Measurements from ENCODE around the gene RGS9. TPM values are rescaled to one million over a fixed set of nuclear protein-coding genes. Genes with fewer than 3 reads are reported as not detected.

Gene RGS9
- total and polyA plus RNA-seq, 4 donors = 1.0 to 4.0 (median 2.1) TPM

DNA sequence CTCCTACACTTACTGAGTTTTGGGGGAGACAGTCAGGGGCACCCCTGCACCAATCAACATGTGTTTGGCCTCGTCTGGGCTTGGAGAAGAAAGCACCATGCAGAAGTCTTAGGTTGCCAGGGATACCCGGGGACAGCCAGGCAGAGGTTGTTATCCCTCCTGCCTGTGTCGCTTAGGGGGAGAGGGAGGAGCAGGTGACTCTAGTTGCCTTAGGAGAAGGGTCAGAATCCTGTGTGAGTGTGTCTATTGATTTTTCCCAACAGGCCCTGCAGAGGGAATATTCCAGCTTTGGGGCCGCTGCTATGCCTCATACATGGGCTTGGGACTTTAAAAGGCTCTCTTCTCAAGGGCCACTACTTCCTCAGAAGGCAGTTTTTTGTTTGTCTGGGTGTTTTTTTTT is 89.1 kb downstream of the RGS9 start:
- WGBS = 41% methylated on average over 4 of the region's 4 CpGs

DNA sequence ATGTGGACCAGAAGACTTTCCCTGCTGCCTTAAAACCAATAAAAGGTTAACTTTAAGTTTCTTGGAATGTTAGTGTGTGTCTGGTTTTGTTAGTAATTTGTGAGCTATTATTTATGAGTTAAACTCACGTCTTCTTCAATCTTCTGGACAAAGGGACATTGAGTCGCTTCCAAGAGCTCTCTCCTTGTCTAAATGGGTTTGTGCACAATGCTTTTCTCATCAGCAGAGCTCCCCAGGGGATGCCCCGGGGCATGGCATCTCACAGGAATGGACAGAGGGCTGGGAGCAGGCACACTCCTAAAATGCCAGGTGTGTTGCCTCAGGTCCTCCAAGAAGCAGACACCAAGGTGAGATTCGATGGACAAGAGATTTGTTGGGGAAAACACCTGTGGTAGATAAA is 90.5 kb downstream of the RGS9 start:
- Histone ChIP-seq H3K4me1 (ENCODE audit: control insufficient read depth in 4 of 4, insufficient read depth in 4 of 4, low read length in 3 of 4) (no peaks in the 10 kb centered on the region), H3K27ac (ENCODE audit: low read depth in 1 of 2, low read length in 2 of 2) (no peak overlapping the region), H3K4me3 (ENCODE audit: low read depth in 1 of 3, low read length in 3 of 3) (no peak overlapping the region), H3K36me3 (ENCODE audit: control insufficient read depth in 4 of 4, insufficient read depth in 3 of 4, low read depth in 1 of 4, low read length in 3 of 4) (no peaks in the 10 kb centered on the region), H3K9me3 (ENCODE audit: control insufficient read depth in 4 of 4, low read length in 3 of 4) (no peaks in the 10 kb centered on the region), H3K9ac (ENCODE audit: low read depth in 1 of 2, low read length in 2 of 2) (no peak overlapping the region), H3K27me3 (ENCODE audit: control insufficient read depth in 4 of 4, insufficient read depth in 4 of 4, low read length in 3 of 4) (no peaks in the 10 kb centered on the region)
- 82% methylated on average over 4 of the region's 4 CpGs for WGBS
- no peak for DNase-seq (ENCODE audit: low spot score)
- TF ChIP-seq, protein P1, sequence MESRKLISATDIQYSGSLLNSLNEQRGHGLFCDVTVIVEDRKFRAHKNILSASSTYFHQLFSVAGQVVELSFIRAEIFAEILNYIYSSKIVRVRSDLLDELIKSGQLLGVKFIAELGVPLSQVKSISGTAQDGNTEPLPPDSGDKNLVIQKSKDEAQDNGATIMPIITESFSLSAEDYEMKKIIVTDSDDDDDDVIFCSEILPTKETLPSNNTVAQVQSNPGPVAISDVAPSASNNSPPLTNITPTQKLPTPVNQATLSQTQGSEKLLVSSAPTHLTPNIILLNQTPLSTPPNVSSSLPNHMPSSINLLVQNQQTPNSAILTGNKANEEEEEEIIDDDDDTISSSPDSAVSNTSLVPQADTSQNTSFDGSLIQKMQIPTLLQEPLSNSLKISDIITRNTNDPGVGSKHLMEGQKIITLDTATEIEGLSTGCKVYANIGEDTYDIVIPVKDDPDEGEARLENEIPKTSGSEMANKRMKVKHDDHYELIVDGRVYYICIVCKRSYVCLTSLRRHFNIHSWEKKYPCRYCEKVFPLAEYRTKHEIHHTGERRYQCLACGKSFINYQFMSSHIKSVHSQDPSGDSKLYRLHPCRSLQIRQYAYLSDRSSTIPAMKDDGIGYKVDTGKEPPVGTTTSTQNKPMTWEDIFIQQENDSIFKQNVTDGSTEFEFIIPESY (IDR thresholded peaks at IDR 0.05) = no peak
- TF ChIP-seq, protein P2, sequence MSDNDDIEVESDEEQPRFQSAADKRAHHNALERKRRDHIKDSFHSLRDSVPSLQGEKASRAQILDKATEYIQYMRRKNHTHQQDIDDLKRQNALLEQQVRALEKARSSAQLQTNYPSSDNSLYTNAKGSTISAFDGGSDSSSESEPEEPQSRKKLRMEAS (IDR thresholded peaks at IDR 0.05) = no peak
- TF ChIP-seq NR2F2 (IDR thresholded peaks at IDR 0.05) (no peak), RAD21 (IDR thresholded peaks at IDR 0.05) (no peak), HNF4A (conservative IDR thresholded peaks at IDR 0.05) (no peak), FOXA1 (IDR thresholded peaks at IDR 0.05) (no peak), FOXA2 (IDR thresholded peaks at IDR 0.05) (no peak), RXRA (IDR thresholded peaks at IDR 0.05) (no peak)
- TF ChIP-seq, protein P3, sequence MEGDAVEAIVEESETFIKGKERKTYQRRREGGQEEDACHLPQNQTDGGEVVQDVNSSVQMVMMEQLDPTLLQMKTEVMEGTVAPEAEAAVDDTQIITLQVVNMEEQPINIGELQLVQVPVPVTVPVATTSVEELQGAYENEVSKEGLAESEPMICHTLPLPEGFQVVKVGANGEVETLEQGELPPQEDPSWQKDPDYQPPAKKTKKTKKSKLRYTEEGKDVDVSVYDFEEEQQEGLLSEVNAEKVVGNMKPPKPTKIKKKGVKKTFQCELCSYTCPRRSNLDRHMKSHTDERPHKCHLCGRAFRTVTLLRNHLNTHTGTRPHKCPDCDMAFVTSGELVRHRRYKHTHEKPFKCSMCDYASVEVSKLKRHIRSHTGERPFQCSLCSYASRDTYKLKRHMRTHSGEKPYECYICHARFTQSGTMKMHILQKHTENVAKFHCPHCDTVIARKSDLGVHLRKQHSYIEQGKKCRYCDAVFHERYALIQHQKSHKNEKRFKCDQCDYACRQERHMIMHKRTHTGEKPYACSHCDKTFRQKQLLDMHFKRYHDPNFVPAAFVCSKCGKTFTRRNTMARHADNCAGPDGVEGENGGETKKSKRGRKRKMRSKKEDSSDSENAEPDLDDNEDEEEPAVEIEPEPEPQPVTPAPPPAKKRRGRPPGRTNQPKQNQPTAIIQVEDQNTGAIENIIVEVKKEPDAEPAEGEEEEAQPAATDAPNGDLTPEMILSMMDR (IDR thresholded peaks at IDR 0.05; ENCODE audit: low read depth, low read length, missing input control) = no peak

More for the DNA sequence above, 89.1 kb downstream of the RGS9 start:
- TF ChIP-seq GABPA (IDR thresholded peaks at IDR 0.05 in 1 of 2, conservative IDR thresholded peaks at IDR 0.05 in 1 of 2) = no peak
- no peak for TF ChIP-seq JUND (IDR thresholded peaks at IDR 0.05)
- TF ChIP-seq, protein P3 (IDR thresholded peaks at IDR 0.05; ENCODE audit: low read depth, low read length, missing input control) = no peak
- no peak for TF ChIP-seq TAF1 (conservative IDR thresholded peaks at IDR 0.05)
- TF ChIP-seq, protein P4, sequence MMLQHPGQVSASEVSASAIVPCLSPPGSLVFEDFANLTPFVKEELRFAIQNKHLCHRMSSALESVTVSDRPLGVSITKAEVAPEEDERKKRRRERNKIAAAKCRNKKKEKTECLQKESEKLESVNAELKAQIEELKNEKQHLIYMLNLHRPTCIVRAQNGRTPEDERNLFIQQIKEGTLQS (IDR thresholded peaks at IDR 0.05) = no peak
- no peak for TF ChIP-seq FOXA1 (IDR thresholded peaks at IDR 0.05)
- TF ChIP-seq RAD21 (IDR thresholded peaks at IDR 0.05) = no peak
- TF ChIP-seq EGR1 (IDR thresholded peaks at IDR 0.05; ENCODE audit: low read depth in 2 of 2) = no peak
- TF ChIP-seq, protein P1 (IDR thresholded peaks at IDR 0.05) = no peak
- no peak for TF ChIP-seq SP1 (IDR thresholded peaks at IDR 0.05)
- no peak for TF ChIP-seq RXRA (IDR thresholded peaks at IDR 0.05)
- no peak for TF ChIP-seq FOXA2 (IDR thresholded peaks at IDR 0.05)
- TF ChIP-seq, protein P5, sequence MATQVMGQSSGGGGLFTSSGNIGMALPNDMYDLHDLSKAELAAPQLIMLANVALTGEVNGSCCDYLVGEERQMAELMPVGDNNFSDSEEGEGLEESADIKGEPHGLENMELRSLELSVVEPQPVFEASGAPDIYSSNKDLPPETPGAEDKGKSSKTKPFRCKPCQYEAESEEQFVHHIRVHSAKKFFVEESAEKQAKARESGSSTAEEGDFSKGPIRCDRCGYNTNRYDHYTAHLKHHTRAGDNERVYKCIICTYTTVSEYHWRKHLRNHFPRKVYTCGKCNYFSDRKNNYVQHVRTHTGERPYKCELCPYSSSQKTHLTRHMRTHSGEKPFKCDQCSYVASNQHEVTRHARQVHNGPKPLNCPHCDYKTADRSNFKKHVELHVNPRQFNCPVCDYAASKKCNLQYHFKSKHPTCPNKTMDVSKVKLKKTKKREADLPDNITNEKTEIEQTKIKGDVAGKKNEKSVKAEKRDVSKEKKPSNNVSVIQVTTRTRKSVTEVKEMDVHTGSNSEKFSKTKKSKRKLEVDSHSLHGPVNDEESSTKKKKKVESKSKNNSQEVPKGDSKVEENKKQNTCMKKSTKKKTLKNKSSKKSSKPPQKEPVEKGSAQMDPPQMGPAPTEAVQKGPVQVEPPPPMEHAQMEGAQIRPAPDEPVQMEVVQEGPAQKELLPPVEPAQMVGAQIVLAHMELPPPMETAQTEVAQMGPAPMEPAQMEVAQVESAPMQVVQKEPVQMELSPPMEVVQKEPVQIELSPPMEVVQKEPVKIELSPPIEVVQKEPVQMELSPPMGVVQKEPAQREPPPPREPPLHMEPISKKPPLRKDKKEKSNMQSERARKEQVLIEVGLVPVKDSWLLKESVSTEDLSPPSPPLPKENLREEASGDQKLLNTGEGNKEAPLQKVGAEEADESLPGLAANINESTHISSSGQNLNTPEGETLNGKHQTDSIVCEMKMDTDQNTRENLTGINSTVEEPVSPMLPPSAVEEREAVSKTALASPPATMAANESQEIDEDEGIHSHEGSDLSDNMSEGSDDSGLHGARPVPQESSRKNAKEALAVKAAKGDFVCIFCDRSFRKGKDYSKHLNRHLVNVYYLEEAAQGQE (IDR thresholded peaks at IDR 0.05) = no peak
- TF ChIP-seq, protein P2 (IDR thresholded peaks at IDR 0.05) = no peak
- Histone ChIP-seq H3K27ac (ENCODE audit: low read depth in 1 of 2, low read length in 2 of 2) (no peak overlapping the region), H3K36me3 (ENCODE audit: control insufficient read depth in 4 of 4, insufficient read depth in 3 of 4, low read depth in 1 of 4, low read length in 3 of 4) (no peaks in the 10 kb centered on the region), H3K9me3 (ENCODE audit: control insufficient read depth in 4 of 4, low read length in 3 of 4) (no peaks in the 10 kb centered on the region), H3K27me3 (ENCODE audit: control insufficient read depth in 4 of 4, insufficient read depth in 4 of 4, low read length in 3 of 4) (no peaks in the 10 kb centered on the region), H3K4me1 (ENCODE audit: control insufficient read depth in 4 of 4, insufficient read depth in 4 of 4, low read length in 3 of 4) (no peaks in the 10 kb centered on the region), H3K9ac (ENCODE audit: low read depth in 1 of 2, low read length in 2 of 2) (no peak overlapping the region), H3K4me3 (ENCODE audit: low read depth in 1 of 3, low read length in 3 of 3) (no peak overlapping the region)
- no peak for DNase-seq (ENCODE audit: low spot score)

Data from liver (tissue), 9 donors.